BJ (cell line): ENCODE data around the gene ZGLP1. TPM values are rescaled to one million over a fixed set of nuclear protein-coding genes. Genes with fewer than 3 reads are reported as not detected.

Experiments
- CTCF ChIA-PET: fragments of 350-600 bp; formaldehyde crosslinking; extraction: SDS; loops from one replicate; lab custom pipeline; 2021; ENCODE audit warnings: antibody characterized with exemption, inconsistent platforms; lab: Yijun Ruan, JAX
- POLR2A ChIA-PET: fragments of 300-600 bp; sonication (Branson Sonifier 250); formaldehyde crosslinking; extraction: SDS; loops from one replicate; lab custom pipeline; 2021; ENCODE audit warnings: antibody characterized with exemption; lab: Charles Lee
- DNase-seq: peaks from one replicate; pipeline ENCODE4 v3.0.0-alpha.2; 2011; ENCODE audit warnings: low read depth
- H3K27me3 ChIP-seq: 2 replicates; pipeline ENCODE4 v1.6.0; 2011; ENCODE audit warnings: low read length; ENCODE audit not compliant: control insufficient read depth, insufficient read depth
- H3K36me3 ChIP-seq: 2 replicates; pipeline ENCODE4 v1.5.1; 2011; ENCODE audit warnings: low read length; ENCODE audit not compliant: control insufficient read depth, insufficient read depth
- H3K4me3 ChIP-seq: 2 replicates; pipeline ENCODE4 v1.5.1; 2011; ENCODE audit warnings: low read depth, mild to moderate bottlenecking, control low read depth, low read length
- CTCF ChIP-seq: IDR thresholded peaks from 2 replicates; pipeline ENCODE4 v1.5.1; 2011; ENCODE audit warnings: low read depth, mild to moderate bottlenecking, control low read depth, inconsistent platforms, low read length, moderate library complexity; ENCODE audit not compliant: insufficient read depth
- polyA plus RNA-seq: library from polyadenylated mRNA; depleted of rRNA; stranded (reverse); fragments of >200 nt; gene quantifications from 2 replicates; pipeline ENCODE4 v1.2.3, GENCODE V29; 2011; rRNA removed
- small RNA-seq: library from RNA; depleted of rRNA; stranded (forward); fragments of <200 nt; gene quantifications from one replicate; pipeline ENCODE3, GENCODE V24; 2012; ENCODE audit warnings: low replicate concordance, low read depth; ENCODE audit not compliant: insufficient read length

Gene ZGLP1
- polyA plus RNA-seq, 1 experiment: 1.2 TPM

DNA sequence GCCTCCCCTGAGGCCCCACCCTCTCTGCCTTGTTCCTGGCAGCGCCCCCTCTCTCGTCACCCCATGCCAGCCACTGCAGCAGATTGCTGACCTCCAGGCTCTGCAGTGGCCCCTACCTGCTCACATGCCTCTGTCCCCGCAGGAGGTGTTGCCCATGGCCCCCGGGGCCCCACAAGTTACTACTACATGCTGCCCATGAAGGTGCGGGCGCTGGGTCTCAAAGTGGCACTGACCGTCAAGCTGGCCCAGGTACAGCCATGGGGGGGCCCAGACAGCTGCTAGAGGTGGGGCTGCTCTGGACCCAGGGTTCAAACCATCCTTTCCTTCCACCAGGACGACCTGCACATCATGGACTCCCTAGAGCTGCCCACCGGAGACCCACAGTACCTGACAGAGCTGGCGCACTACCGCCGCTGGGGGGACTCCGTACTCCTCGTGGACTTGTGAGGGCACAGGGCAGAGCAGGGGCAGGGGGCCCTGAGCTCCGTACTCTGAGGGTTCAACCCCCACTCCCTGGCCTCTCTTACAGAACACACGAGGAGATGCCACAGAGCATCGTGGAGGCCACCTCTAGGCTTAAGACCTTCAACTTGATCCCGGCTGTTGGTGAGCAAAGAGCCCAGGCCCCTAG is 51.4 kb downstream of the ZGLP1 start:
- DNase-seq: no peak
- CTCF ChIA-PET: interaction anchor here (0.6 to 7.8 kb wide), 30 partner anchors 8 to 328 kb away, joined by 3 to 86 read pairs (median 4); partner anchors contain the start of genes ICAM1, ICAM5 and TYK2
- POLR2A ChIA-PET: interaction anchor here (0.6 kb wide), 1 partner anchor 14 kb away, joined by 5 read pairs; no protein-coding TSS in a partner anchor
- Histone ChIP-seq H3K4me3 (no peak overlapping the region), H3K36me3 (peaks cover 23% of the 10 kb centered on the region), H3K27me3 (no peaks in the 10 kb centered on the region)
- TF ChIP-seq CTCF: no peak

GRCh38 chr19:10256970-10257615 is 52.5 kb downstream of the ZGLP1 start:
- no peaks in the 10 kb centered on the region for H3K27me3 ChIP-seq
- H3K36me3 ChIP-seq: peaks cover 23% of the 10 kb centered on the region
- POLR2A ChIA-PET: no interaction called here
- CTCF ChIA-PET: interaction anchor here (0.6 to 7.8 kb wide), 5 partner anchors 14 to 1352 kb away, joined by 3 to 86 read pairs (median 53); partner anchors contain the start of gene ICAM1
- TF ChIP-seq CTCF: no peak
- H3K4me3 ChIP-seq: no peak overlapping the region
- no peak for DNase-seq

- DNase-seq: no peak
- ChIA-PET CTCF (interaction anchor here (0.6 to 7.8 kb wide), 4 partner anchors 14 to 1353 kb away, joined by 3 to 86 read pairs (median 60); partner anchors contain the start of gene ICAM1), POLR2A (no interaction called here)
- TF ChIP-seq CTCF: no peak
- H3K36me3 ChIP-seq: peaks cover 23% of the 10 kb centered on the region
- no peaks in the 10 kb centered on the region for H3K27me3 ChIP-seq
- H3K4me3 ChIP-seq: no peak overlapping the region
Measured at GRCh38 chr19:10256551-10256950, 53.1 kb downstream of the ZGLP1 start.

DNA sequence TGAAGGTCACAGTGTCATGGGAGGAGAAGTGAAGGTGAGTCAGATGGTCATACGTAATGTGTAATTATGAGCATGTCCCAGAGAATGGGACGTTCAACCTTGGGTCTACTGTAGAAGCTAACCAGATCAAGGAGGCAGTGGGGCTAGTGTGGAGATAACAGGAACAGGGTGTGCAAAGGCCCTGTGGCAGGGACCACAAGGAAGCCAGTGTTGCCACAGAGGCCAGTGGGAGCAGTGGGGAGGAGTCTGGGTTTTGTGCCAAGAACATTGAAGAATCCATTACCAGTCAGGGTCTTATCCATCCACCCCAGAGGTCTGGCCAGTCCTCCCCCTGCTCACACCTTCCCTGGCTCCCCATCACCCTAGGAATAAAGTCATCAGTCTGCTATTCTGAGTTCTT is 54.3 kb downstream of the ZGLP1 start:
- H3K4me3 ChIP-seq: no peak overlapping the region
- no peak for TF ChIP-seq CTCF
- peaks cover 23% of the 10 kb centered on the region for H3K36me3 ChIP-seq
- no peaks in the 10 kb centered on the region for H3K27me3 ChIP-seq
- POLR2A ChIA-PET: no interaction called here
- no peak for DNase-seq
- CTCF ChIA-PET: interaction anchor here (0.6 kb wide), 1 partner anchor 159 kb away, joined by 3 read pairs; no protein-coding TSS in a partner anchor

Small RNA genes within 50 kb of the gene (small RNA-seq; reads per million reads assigned to genes)
- not detected for gene AC011511.1
- gene AC011511.4: not detected

Other genes starting within 250 kb of the ZGLP1 start
- gene SHFL, start 223.5 kb downstream of the ZGLP1 start, polyA plus RNA-seq: 30.1 and 42.2 TPM in 2 replicates
- gene ANGPTL6, start 207.1 kb downstream of the ZGLP1 start, polyA plus RNA-seq: 0.22 and 0.25 TPM in 2 replicates
- gene PPAN, start 203.5 kb downstream of the ZGLP1 start, polyA plus RNA-seq: 16.9 and 18.1 TPM in 2 replicates
- 1.6 and 2.4 TPM in 2 replicates for gene P2RY11, start 198.1 kb downstream of the ZGLP1 start, polyA plus RNA-seq
- gene EIF3G, start 189.9 kb downstream of the ZGLP1 start, polyA plus RNA-seq: 129 and 169 TPM in 2 replicates
- 27.4 and 31.5 TPM in 2 replicates for gene DNMT1, start 114.9 kb downstream of the ZGLP1 start, polyA plus RNA-seq
- gene S1PR2, start 78.5 kb downstream of the ZGLP1 start, polyA plus RNA-seq: 10.4 and 12.5 TPM in 2 replicates
- gene MRPL4, start 57.6 kb downstream of the ZGLP1 start, polyA plus RNA-seq: 35.4 and 58.7 TPM in 2 replicates
- gene ICAM1, start 38.7 kb downstream of the ZGLP1 start, polyA plus RNA-seq: 42.5 and 55.9 TPM in 2 replicates
- gene ICAM4, start 22.9 kb downstream of the ZGLP1 start, polyA plus RNA-seq: 1.1 and 1.5 TPM in 2 replicates
- 6.7 and 9.2 TPM in 2 replicates for gene ICAM5, start 19.9 kb downstream of the ZGLP1 start, polyA plus RNA-seq
- gene FDX2, start 6.2 kb upstream of the ZGLP1 start, polyA plus RNA-seq: 25.6 and 40.1 TPM in 2 replicates
- gene RAVER1, start 23.7 kb upstream of the ZGLP1 start, polyA plus RNA-seq: 2.5 and 5.1 TPM in 2 replicates
- gene ICAM3, start 29.8 kb upstream of the ZGLP1 start, polyA plus RNA-seq: 11.7 and 17.3 TPM in 2 replicates
- gene TYK2, start 70.8 kb upstream of the ZGLP1 start, polyA plus RNA-seq: 31.7 and 40.9 TPM in 2 replicates
- 361 and 429 TPM in 2 replicates for gene CDC37, start 93.7 kb upstream of the ZGLP1 start, polyA plus RNA-seq
- gene PDE4A, start 110.7 kb upstream of the ZGLP1 start, polyA plus RNA-seq: 3.4 and 4.2 TPM in 2 replicates
- 47.3 and 114 TPM in 2 replicates for gene KEAP1, start 193.5 kb upstream of the ZGLP1 start, polyA plus RNA-seq
- 0.23 and 0.40 TPM in 2 replicates for gene S1PR5, start 207.6 kb upstream of the ZGLP1 start, polyA plus RNA-seq
- gene ATG4D, start 234.1 kb upstream of the ZGLP1 start, polyA plus RNA-seq: 6.8 and 13.0 TPM in 2 replicates